ENCODE data around the gene PAK6.
A peak's percentile ranks its signal among the peaks of the same experiment; 100 is the strongest.

Gene PAK6

DNA sequence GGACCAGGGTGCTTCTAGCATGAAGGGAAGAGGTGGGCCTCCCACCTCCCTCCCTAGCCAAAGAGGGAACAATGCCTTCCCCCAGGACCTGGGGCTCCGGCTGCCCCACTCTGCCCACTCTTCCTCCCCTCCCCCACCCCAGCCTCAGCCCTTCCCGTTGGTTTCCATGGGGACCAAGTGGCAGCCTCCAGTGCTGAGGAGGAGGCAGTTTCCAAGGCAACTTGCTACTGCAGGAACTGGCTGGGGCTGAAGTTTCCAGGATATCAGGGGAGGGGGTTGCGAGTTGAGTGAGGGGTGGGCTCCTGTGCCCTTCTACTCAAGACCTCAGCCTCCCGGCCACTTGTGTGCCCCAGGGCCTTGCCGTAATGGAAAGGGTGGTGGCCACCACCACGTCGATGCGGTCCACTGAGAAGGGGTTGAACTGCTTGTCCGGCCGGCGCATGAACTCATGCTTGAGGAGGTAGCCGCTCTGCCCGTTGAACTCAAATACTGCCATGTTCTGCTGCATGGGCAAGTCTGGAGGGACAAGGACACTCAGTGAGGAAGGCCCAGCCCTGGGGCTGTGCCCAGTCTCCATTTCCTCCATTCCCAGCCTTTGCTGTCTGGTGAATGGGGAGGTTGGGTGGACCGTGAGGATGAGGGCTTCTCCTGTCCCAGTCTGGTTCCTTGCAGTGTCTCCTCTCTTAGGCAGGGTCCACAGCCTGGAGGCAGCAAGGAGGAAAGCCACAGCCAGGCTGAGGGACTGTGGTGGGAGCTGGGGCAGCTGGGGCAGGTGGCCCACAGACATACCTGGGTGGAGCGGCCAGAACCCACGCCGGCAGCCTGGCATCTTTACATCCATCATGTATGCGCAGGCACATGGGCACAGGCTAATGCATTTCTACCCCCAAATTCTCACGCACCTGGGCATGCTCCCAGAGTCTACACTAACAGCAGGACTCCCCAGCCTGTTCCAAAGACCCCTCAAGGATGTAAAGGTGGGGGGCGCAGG is 55.3 kb downstream of the PAK6 start:
- no peak for DNase-seq (ENCODE audit: low spot score)

DNA sequence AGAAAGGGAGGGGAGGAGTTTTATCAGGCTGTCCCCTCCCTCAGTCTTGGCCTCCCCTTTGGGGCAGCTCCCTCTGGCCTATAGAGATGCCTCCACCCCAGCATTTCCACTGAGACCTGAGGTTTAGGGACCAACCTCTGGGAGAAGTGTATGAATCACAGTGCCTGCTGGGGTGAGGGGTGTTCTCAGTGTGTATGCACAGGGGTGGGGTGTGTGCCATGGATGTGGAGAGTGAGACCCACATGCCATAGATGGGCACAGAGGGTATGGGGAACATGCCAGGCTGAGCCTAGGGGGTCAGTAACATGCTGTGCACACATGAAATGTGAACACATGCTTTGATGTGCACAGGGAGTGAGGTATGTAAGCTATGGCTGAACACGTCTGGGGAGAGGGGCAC is 56.4 kb downstream of the PAK6 start:
- DNase-seq (ENCODE audit: low spot score) = no peak

DNA sequence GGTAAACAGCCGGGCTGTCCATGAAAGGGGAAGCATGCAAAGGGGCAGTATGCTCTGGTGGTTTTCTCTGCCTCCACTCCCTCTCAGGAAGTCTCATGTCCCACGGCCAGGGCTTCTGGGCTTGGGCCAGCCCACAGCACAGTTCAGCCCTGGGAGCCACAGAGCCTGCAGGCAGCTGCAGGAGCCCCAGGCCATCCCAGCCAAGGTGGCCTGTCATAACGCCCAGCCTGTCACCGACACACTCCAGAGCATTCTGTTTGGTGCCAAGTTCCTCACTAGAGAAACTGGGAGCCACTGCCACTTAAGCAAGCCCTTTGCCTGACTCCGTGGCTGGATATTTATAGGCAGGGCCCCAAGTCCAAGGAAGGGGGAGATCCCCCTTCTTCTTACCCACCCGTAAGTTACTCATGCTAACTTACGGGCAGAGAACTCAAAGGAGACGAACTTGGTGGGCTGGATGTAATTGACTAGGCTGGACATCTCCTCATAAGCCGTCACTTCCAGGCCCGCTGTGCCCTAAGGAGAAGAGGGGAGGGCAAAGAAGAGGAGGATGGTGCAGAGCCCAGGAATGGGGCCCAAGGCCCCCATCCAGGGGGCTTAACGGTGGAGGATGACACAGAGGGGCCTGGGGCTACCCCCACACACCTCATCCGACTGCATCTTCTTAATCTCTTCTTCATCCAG is 57.2 kb downstream of the PAK6 start:
- DNase-seq (ENCODE audit: low spot score) = no peak

DNA sequence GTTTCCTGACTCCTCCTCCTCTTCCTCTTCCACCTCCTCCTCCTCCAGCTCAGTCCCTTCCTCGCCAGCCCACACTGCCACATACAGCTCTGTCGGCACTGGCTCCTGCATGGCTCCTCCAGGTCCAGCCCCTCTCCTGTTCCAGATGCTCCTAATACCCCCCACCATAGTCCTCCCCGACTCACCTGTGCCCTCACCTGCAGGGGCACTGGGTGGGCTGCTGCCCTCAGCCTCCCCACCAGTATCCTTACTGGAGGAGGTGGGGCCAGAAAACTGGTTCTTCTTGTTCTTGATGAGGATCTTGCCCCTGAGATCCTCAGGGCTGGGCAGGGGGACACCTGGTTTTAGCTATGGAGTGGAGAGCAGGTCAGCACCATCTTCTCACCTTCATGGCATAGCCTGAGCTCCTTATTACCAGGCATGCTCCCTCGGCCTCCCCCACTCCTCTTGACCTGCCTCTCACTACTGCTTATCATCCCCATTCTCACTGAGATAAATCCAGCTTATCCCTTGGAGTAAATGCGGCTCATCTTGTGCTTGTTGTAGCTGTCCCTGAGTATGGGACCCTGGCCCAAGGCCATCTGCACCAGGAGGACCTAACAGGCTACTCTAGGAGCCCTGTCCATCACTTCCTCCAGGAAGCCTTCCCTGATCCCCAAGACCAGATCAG is 57.8 kb downstream of the PAK6 start:
- DNase-seq (ENCODE audit: low spot score) = no peak

DNA sequence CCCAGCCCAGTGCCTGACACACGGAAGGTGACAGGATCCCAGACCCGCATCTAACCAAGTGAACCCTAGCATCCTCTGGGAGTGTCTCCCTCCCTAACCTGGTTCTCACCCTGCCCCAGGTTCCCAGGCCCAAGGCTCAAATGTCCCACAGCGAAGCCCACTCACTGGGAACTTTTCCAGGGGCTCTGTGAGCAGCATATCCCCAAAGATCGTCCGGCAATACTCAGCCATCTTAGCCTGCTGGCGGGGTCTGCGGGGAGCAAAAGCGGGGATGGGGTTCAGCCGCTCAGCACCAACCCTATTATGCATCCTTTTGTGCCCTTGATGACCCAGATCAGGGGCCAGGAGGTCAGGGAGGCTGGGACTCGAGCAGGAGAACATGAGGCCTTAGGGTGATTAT is 58.5 kb downstream of the PAK6 start:
- no peak for DNase-seq (ENCODE audit: low spot score)

DNA sequence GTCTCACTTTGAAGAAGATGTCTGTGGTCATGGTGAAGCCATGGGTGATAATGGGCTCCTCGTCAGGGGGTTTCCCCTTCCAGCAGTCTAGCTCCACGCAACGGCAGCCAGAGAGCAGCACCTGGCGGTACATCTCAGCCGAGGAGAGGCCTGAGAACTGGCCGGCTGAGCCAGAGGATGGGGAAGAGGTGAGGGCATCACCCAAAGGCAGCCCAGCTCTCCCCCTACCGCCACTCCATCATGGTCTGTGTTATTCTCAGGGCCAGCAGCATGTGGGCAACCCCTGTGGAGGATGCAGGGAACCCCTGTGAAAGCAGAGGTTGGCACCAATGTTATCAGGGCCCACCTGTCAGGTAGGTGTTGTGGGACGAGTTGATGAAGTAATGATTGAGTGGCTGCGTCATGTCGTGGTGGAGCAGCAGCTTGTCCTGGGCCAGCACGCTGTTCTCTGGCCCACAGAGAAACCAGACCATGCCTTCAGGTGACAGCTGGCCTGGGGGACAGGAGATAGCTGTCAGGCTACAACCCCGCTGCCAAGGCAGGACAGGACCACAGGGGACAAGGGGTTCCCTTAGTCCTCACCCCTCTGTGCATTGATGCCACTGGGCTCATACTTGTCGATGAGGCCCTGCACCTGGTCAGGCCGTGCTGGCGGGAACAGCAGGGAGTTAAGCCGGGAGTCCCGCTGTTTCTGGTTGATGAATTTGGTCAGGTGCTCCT is 59.5 kb downstream of the PAK6 start:
- DNase-seq (ENCODE audit: low spot score) = no peak

DNA sequence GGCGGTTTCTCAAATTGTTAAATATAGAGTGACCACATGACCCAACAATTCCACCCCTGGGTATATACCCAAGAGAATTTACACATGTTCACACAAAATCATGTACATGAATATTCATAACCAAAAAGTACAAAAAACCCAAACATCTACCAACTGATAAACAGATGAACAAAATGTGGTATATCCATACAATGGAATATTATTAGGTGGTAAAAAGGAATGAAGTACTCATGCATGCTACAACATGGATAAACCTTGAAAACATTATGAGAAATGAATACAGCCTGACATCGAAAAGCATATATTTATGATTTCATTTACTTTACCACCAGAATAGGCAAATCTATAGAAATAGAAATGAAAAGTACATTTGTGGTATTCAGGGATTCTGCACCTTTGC is 61.5 kb downstream of the PAK6 start:
- no peak for DNase-seq (ENCODE audit: low spot score)

DNA sequence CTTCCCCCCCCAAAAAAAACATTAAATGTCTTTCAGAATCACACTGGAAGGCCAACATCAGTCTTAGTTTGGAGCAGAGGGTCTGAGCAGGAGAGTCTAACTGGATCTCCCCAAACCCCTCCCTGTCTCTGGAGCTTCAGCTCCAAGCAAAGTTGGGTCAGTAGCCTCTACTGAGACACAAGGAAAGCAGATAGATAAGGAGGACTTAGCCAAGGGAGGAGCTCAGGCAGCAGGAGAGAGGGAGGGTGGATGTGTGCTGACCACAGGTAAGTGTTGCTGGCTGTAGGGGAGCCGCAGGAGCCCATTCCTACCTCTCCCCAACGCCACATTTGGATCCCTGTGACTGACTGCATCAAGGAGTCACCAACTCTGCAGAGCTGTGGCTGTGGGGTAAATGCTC is 61.9 kb downstream of the PAK6 start:
- DNase-seq (ENCODE audit: low spot score) = no peak

DNA sequence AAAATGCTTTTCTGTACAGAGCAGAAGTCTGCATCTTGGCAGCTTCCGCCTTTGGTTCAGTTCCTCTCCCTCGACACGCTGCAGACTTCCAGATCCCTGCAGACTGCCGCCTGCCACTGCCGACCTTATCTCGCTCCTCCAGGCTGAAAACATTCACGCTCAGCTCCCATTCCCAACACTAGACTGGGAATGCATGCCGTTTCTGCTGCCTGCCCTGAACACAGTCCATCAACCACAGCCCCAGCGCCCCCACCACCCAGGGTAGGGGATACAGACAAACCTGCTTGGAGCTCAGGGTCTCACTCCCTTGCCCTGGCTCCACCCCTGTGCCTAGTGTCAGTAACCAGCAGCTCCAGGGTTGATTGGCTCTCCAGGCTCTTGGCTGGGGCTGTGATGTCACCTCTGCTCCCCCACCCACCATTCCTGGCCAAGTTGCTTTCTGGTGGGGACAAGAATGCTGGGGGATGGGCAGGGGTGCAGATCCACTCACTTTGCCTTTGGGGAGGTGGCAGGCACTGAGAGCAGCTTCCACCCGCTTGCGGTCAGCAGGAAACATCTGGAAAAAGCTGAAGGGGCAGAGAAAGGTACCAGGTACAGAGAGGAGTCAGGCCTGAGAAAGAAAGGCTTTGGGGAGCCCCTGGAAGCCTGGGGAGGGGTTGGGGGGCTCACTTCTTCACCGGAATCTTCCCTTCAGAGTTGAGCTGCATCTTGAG is 62.8 kb downstream of the PAK6 start:
- DNase-seq (ENCODE audit: low spot score) = no peak

DNA sequence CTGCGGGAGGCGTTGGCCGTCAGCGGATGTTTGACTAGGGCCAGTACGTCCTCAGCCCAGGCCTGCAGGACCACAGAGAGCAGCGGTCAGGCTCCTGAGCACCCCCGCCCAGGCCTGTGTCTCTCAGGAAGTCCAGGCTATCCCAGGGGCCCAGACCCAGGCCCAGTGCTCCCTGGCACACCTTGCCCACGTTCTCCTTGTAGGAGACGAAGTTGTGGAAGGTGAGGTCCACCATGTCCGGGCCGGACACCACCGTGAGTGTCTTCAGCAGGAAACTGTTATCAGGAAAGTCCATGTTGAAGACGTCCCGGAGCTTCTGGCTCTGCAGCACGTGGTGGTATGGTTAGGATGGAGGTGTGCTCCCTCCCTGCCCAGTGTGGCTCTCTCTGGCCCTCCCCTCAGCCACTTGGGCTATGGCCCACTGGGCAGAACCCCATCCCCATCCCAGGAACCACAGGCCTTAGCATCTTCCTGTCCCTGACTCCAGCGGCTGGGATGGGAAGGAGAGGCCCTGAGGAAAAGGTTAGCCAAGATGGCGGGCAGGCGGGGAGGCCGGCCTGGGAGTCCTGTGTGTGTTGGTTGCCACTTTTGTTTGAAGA is 63.5 kb downstream of the PAK6 start:
- DNase-seq (ENCODE audit: low spot score) = no peak

DNA sequence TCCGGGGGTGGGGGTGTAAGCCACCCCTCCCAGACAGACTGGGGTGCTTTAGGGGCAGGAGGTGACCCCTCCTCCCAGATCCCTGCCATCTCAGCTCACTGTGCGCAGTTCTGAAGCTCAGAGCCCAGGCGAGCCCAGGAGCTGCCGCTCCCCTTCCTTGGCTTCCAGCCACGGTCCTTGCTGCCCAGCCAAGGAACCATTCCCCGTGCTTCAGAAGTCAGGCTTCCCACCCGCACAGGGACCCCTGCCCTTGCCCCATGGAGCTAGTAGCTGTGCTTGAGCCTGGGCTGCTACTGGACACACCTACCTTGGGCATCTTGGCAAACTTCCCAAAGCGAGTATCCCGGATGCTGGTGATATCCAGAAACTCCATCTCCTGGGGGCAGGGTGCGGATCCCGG is 64.1 kb downstream of the PAK6 start:
- DNase-seq (ENCODE audit: low spot score) = no peak

DNA sequence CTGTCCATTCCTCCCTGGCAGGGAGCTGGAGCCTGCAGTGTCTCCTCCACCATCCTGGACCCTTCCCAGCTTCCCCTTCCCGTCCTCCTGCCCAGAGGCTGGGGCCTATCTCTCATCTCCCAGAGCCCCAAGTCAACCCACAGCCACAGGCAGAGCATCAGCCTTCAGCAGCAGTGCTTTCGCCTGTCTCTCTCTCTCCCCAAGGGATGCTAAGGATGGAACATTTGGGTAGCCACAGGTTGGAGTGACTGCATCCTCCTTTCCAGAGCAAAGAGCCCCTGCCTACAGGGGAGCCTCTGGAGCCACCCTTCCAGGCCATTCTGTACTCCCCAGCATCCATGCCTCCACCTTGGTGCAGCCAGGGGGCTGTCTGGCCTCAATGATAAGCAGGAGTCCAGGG is 64.7 kb downstream of the PAK6 start:
- no peak for DNase-seq (ENCODE audit: low spot score)

DNA sequence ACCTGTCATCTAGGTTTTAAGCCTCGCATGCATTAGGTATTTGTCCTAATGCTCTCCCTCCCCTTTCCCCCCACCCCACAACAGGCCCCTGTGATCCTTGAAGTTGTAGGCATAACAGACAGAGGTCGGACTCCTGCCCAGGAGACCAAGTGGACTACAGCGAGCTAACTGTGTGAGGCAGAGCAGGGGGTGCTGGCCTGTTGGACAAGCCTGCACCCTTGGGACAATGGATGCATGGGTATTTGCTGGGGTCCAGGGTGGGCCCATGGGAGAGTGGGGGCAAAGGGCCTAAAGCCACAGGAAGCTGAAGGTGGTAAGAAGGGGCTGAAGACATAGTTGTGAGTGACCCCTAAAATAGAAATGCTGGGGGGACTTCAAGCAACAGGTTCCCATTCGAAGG is 66.4 kb downstream of the PAK6 start:
- no peak for DNase-seq (ENCODE audit: low spot score)

DNA sequence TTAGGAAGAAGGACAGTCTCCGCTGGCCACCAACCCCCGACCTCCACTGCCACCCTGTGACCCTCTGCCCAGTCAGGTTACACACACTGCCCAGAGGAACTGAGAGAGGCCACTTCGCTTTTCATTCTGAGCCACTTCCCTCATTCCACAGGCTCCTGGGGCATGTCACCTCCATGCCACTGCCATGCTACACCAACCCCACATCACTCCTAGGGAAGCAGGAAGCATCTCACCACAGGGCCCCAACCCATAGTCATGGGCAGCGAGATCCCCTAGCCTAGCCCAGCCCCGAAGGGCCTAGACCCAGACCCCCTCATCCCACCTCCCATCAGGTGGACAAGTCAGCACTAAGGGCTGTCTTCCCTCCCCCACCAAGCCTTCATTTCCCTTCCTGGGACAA is 67.5 kb downstream of the PAK6 start:
- no peak for DNase-seq (ENCODE audit: low spot score)

DNA sequence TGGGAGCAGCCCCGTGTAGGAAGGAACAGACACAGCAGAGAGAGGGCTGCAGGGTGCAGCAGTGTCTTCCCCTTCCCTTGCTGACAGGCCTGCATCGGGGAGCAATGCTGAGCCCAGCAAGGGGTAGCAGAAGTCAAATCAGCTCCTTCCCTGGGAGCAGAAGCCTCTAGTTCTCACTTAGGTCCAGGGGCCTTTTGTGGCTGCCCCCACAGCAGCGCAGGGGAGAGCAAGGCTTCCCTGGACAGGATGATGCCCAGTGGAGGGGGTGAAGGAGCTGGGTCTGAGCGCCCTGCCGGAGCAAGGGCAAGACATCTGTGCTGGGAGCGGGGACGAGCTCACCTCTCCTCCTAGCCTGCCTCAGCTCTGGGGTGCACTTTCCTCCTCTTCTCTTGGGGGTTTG is 68.0 kb downstream of the PAK6 start:
- no peak for DNase-seq (ENCODE audit: low spot score)

DNA sequence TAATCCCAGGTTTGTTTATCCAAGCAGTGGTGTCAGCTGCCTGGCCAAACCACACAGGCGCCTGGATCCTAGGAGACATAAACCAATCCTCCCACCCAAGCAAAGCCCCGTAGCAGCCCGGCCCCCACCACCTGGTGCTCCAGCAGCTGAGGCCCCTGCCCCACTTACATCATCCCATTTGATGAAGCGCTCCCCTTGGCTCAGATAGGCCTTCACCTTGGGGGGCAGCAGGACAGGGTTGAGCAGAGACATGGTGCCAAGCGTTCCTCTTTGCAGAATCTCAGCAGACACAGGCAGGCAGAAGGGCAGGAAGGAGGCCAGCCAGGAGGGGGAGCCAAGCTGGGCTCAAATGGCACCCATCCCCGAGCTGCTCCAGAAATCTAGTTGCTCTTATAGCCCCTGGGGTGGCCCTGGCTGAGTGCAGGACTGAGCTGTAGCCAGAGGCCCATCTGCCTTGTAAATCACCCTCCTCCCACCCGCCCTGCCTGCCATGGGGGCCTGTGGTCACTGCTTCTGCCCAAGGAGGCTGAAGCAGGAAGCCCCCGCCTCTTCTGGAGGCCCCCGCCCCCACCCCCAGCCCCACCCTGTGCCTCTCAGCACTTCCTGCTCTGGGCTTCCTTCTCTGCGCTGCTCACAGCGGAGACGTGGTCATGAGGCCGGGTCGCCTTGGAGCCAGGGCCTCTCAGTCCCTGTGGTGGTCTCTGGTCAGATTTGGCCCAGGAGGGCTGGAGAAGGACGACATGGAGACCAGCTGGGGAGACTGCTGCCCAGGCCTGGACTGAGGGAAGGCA is 68.8 kb downstream of the PAK6 start, which contains the start of gene PLCB2:
Gene PLCB2 (minus strand): TSS at position 515 of the 791 bp plus-strand sequence. CDS start 263 bp downstream, at position 252.
- no peak for DNase-seq (ENCODE audit: low spot score)

DNA sequence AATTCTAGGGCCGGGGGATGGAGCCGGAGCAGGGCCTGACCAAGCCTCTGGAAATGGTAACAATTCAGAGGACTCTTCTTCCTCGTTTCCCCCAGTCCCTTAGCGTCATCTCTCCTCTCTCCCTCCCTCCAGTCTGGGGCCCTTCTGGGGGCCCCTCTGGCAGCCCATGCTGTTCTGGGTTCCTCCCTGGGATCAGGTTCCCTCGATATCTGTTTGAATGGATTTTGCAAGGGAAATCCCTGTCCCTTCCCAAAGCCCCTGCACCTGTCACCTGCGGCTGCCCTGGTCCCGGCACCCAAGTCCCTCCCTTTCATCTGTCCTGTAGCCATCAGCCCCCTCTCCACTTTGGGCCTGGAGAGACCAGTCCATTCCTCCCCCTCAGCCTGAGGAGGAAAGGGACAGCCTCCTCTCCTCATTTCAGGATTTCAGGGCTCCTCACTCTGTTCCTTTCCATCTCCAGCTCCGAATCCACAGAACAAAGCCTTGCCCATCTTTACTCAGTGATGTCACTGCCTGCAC is 70.5 kb downstream of the PAK6 start:
- no peak for DNase-seq (ENCODE audit: low spot score)

DNA sequence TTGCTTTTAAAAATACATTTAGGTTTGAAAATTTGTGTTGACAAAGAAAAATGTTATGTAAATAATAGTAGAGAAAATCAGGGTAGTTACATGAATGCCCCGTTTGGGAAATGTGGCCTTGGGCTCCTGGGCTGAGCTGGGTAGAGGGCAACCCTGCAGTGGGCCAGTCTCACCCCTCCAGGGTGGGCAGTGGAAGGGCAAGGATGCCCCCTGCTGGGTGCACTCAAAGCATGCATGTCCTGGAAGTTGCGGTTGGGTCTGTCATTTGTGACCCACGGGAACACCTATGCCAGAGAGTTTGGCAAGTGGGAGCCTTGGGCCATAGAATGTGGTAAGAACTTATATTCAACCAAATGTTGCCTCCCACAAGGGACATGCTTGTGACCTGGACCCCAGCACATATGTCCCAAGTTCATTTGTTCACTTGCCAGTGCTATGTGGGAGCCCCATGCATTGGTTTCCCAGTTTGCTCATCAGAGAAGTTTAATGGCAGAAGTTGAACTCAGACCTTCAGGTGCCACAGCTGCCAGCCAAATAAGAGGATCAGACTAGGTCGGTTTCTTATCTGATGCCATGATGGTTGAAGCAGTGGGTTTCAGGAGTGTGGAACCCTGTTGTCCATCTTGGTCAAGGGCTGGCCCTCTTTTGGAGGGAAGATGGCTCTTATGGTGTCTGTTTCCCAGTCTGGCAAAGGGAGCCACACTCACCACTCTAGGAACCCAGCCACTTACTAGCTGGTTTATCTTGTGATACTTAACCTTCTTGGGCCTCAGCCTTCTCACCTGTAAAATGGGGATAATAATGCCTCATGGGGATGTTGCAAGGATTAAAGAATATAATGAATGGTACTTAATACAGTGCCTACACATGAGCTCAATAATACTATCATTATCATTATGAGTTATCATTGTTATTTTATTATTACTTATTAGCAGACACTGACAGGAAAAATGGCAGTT is 71.4 kb downstream of the PAK6 start:
- DNase-seq (ENCODE audit: low spot score) = peak; percentile 73

DNA sequence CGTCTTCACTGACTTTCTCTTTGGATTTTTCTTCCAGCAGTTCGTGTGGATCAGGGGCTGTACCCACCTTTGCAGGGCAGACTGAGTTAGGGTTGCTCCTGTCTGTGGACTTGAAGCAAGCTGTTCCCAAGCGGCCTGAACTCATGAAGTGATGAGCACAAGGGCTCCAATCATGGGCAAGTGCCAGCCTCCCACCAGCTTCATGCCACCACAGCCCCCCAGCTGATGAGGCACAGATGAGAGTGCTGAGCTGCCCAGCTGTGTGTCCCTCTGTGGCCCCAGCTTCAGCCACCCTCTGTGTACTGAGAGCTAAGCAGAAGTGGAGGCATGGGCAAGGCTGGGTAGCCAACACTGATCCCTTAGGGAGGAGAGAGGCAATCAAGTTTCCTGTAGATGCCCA is 72.1 kb downstream of the PAK6 start:
- DNase-seq (ENCODE audit: low spot score) = no peak
